ENCODE results near the gene DIP2C.
"Not testable (repeated sequence)": the region's sequence is repeated elsewhere in the genome, so short reads cannot be mapped to it uniquely, and the experiment has no call there.

The DIP2C gene, protein sequence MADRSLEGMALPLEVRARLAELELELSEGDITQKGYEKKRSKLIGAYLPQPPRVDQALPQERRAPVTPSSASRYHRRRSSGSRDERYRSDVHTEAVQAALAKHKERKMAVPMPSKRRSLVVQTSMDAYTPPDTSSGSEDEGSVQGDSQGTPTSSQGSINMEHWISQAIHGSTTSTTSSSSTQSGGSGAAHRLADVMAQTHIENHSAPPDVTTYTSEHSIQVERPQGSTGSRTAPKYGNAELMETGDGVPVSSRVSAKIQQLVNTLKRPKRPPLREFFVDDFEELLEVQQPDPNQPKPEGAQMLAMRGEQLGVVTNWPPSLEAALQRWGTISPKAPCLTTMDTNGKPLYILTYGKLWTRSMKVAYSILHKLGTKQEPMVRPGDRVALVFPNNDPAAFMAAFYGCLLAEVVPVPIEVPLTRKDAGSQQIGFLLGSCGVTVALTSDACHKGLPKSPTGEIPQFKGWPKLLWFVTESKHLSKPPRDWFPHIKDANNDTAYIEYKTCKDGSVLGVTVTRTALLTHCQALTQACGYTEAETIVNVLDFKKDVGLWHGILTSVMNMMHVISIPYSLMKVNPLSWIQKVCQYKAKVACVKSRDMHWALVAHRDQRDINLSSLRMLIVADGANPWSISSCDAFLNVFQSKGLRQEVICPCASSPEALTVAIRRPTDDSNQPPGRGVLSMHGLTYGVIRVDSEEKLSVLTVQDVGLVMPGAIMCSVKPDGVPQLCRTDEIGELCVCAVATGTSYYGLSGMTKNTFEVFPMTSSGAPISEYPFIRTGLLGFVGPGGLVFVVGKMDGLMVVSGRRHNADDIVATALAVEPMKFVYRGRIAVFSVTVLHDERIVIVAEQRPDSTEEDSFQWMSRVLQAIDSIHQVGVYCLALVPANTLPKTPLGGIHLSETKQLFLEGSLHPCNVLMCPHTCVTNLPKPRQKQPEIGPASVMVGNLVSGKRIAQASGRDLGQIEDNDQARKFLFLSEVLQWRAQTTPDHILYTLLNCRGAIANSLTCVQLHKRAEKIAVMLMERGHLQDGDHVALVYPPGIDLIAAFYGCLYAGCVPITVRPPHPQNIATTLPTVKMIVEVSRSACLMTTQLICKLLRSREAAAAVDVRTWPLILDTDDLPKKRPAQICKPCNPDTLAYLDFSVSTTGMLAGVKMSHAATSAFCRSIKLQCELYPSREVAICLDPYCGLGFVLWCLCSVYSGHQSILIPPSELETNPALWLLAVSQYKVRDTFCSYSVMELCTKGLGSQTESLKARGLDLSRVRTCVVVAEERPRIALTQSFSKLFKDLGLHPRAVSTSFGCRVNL (N-terminal part only)

DNA sequence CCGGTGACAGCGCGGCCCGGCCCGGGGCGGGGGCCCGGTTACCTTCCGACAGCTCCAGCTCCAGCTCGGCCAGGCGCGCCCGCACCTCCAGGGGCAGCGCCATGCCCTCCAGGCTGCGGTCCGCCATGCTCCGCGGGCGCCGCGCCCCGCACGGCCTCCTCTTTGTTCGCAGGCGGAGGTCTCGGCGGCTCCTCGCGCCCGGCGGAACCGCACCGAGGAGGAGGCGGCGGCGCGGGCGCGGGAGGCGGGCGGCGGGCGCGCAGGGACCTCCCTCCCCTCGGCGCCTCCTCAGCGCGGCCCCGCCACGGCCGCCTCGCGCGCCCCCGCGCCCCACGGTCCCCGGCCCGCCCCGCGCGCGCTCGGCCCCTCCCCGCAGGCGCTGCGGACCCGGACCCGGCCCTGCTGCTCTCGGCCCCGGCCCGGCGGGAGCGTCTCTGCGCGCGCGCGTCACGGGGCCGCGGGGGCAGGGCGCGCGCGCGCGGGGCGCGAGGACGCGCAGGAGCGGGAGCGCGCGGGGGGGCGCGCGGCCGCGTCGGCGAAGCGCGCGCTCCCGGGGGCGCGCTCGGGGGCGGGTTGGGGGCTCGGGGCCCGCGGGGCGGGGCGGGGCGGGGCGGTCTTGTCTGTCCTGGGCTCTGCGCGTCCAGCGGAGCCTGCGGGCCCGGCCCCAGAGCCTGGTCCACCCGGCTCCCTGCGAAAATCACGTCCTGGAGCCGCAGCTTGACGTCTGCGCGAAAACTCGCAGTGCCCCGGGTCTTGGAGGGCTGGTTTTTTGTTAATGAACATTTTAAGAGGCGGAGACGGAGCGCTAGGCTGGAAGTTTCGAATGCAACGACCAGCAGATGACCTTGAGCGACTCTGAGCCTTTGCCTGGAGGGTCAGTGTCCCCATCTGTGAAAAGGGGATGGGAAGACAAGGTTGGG lies at the start of gene DIP2C:
Gene DIP2C, minus strand, starts transcription at position 217 of the 920 bp plus-strand sequence. Its CDS starts 90 bp downstream, at position 127.
- DNase-seq: peak; percentile 72

DNA sequence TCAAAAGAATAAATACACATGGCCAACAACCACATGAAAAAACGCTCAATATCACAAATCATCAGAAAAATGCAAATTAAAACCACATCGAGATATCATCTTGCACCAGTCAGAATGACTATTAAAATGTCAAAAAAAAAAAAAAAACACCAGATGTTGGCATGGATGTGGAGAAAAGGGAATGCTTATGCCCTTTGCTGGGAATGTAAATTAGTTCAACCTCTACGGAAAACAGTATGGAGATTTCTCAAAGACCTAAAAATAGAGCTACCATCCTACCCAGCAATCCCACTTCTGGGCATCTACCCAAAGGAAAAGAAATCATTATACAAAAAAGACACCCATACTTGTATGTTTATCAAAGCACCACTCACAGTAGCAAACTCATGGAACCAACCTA lies 45.0 kb upstream of the DIP2C start:
- DNase-seq: no peak

DNA sequence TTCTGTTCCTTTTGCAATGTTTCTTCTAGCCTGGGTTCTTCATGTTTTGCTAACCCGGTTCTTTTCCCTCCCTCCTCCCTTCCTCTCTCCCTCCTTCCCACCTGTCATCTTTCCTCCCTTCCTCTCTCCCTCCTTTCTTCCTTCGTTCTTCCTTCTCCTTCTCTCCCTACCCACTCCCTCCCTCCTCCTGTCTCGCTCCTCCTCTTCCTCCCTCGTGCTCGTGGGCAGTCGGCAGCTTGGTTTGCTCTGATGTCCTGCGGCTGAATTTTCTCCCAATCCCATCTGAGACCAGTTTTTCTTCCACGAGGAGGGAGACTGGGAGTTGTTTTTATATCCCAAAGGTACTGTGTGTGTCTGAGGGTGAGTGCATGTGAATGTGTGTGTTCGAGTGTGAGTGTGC lies 43.6 kb upstream of the DIP2C start:
- no peak for DNase-seq

DNA sequence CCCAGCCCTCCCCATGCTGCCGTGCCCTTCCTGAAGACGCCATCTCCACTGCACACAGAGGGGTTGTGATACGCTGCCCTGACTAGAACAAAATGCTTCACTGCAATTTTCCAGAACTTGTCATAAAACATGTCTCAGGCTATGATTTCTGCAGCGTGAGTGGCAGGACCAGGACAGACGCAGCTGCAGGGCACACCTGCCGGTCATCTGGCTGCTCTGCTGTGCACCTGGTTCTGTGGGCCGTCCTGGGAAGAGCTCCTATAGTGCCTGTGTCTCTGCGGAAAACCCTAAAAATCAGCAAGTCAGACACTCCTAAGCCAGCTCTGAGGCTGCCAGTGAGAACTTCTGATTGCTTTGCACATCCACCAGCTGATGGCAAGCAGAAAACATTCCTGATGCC lies 39.7 kb upstream of the DIP2C start:
- no peak for DNase-seq

DNA sequence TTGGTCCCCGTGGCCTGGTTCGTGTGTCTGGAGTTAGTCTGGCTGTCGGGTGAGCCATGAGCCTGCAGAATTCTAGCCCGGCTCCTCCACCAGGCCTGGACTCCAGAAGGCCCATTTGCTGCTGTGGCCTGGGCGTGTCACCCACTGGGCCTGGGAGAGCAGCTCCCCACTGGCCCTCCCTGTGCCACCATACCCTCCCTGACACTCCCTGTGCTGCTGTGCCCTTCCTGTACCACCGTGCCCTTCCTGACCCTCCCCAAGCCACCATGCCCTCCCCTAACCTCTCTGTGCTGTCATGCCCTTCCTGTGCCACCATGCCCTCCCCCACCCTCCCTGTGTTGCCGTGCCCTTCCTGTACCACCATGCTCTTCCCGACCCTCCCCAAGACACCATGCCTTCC lies 39.1 kb upstream of the DIP2C start:
- no peak for DNase-seq

DNA sequence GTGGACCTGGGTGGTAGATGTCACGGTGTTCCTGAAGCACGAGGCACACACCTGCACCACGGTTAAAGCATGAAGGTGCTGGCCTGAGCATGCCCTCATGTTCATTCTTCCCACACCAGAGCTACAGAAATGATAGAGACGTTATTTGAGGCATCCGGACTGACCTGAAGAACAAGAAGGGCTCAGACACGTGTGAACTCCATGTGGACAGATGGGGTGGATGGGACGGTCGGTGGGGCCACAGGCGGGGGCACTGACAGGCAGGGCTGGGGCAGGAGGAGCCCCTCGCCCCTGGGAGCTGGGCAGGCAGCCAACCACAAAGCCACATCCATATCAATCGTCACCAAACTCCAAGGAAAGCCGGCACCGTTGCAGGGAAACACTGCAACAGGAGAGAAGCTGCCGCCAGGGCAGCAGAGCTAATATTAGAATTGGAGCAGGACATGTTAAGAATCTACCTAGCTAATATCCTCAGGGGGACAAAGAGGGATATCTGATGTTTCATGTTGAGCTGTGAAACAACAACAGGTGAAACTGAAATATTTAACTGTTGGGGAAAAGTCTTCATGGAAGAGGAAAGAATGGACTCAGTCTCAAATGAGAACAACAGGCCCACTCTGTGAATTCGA lies 37.8 kb upstream of the DIP2C start:
- DNase-seq: no peak

DNA sequence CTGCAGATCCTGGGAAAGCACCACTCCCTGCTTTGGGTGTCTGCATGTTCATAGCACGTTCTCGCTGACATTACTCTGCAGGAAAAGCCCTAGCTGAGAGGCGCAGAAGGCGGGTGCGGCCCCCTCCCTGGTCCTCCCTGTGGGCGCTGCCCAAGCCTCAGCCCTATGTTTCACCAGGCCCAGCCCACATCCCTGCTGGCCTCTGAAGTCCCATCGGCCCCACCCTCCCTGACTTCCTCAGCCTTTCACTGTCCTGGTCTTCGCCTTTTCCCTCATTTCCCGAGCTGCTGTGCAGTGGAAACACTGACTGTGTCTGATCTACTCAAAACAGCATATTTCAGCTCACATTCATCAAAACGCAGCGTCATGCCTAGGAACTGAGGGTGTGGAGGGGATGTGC lies 36.3 kb upstream of the DIP2C start:
- DNase-seq: no peak

DNA sequence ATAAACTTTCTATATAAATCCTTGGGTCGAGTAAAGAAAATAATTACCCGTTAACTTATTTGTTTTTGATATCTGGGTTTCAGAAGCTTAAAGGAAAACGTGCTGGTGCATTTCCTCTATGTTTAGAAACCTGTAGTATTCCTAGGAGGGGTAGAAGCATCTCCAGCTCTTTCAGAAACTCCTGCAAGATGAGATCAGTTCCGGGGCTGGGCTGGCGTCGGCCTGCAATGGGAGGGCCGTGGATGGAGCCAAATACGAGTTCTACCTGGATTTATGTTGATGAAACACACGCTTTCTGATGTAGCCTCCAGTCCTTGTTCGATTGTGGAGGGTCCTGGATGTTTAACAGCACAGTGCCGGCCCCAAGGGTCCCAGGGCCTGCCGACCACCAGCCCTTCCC lies 35.8 kb upstream of the DIP2C start:
- no peak for DNase-seq

DNA sequence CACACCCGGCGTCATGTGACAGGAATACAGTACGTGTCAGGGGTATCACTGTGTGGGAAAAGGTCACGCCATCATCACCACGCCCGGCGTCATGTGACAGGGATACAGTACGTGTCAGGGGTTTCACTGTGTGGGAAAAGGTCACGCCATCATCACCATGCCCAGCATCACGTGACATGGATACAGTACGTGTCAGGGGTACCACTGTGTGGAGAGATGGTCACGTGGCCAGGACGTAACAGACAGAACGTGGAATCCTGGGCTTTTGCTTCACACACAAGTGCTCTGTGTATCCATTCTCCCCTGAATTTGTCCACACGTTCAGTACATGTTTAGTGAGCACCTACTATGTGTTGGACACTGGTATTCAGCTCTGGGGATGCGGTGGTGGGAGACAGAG lies 34.5 kb upstream of the DIP2C start:
- no peak for DNase-seq

DNA sequence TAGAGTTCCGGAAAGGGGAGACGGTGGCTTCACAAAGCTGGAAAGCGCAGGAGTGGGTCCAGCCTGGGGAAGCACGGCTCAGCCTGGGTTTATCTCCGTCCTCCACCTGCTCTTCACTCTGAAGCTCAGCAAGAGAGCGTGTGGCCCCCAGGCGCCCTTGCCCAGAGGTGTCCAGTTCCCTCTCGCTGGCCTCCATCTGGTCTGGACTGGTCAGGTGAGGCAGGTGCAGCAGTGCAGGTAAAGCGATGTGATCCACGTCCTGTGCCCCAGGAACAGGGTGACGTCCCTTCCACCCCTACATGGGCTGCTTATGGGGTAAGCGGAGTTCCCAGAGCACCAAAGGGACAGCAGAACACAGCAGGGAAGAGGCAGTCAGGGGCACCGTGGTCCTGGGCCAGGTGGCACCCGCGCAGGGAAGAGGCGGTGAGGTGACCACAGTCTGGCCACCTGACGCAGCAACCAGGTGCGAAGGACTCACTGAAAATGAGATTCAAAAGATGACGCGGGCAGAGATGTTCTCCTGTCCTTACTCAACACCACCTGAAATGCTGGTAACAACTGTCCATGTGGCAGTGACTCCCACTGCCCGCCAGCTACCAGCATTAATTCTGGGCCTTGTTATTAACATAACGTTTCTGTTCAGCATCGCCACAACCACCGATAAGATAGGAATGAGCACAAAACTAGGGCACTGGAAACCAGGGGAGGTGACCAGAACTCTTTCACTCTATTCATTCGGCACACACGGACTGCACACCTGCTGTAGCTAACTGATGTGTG lies 33.0 kb upstream of the DIP2C start:
- no peak for DNase-seq

DNA sequence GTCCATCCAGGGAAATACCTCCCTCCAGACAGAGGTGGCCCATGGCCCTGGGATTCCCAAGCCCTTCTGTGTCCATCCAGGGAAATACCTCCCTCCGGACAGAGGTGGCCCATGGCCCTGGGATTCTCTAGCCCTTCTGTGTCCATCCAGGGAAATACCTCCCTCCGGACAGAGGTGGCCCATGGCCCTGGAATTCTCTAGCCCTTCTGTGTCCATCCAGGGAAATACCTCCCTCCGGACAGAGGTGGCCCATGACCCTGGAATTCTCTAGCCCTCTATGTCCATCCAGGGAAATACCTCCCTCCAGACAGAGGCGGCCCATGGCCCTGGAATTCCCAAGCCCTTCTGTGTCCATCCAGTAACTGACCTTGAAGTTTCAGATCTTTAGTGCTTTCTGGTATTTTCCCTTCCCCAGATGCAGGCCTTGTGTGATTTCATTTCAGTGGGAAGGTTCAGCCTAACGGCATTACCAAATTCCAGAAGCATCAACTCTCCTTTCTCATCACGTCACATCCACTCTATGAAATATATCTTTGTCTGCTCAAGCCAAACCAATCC lies 28.8 kb upstream of the DIP2C start:
- DNase-seq: no peak

DNA sequence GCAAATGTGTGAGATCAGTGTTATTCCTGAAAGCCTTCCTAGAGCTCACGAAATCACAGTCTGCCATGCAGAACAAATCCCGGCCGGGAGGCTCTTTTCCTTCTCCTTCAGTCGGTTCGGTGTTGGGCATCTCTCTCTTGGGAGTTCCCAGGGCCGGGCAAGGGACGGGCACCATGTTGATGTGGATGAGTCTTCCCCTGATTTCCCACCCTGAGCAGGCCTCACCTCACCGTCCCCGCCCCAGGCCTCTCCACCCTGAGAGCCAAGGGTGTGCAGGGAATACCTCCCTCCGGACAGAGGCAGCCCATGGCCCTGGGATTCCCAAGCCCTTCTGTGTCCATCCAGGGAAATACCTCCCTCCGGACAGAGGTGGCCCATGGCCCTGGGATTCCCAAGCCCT lies 28.0 kb upstream of the DIP2C start:
- no peak for DNase-seq

DNA sequence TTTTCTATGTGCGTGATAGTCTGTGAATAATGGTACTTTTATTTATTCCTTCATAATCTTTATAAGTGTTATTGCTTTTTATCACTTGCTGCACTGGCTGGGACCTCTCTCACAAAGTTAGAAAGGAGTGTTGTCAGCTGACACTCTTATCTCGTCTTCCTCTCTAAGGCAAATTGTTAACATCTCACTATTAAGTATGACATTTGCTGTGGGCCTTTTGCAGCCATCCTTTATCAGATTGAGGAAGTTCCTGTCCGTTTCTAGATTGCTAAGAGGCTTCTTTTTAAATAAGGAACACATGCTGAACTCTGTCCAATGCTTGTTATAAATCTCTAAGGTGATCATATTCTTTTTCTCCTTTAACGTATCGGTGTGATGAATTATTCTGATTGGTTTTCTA lies 27.4 kb upstream of the DIP2C start:
- no peak for DNase-seq

DNA sequence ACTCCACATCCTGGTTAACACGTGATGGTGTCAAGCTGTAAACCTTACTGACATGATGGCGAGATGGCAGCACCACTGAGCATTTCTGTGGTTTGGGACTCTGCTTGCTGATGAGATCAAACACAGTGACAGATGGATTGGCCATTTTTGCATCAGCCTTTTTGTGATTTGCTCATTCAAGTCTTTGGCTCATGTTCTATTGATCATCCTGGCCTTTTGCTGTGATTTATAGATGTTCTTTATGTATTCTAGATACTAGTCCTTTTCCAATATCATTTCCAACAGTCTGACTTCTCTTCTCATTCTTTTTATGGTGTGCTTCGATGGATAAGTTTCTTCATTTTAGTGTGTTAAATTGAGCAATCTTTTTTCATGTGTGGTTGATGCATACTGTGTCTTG lies 24.7 kb upstream of the DIP2C start:
- DNase-seq: no peak

DNA sequence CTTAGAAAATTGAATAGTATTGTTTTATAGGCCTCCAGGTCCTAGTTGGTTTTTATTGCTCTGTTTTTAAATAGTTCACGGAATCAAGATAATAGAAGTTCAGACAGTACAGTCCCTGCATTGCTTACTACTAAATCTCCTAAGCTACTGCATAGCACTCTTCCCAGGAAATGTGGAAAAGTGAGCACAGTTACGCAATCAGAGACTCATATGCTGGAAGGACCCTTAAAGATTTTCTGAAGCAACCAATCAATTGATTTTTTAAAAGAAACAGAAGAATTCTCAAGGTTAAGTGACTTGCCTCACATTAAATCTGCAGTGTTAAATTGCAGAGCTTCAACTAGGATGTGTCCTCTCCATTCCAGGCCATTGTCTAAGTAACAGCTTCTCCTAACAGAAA lies 23.1 kb upstream of the DIP2C start:
- DNase-seq: no peak

DNA sequence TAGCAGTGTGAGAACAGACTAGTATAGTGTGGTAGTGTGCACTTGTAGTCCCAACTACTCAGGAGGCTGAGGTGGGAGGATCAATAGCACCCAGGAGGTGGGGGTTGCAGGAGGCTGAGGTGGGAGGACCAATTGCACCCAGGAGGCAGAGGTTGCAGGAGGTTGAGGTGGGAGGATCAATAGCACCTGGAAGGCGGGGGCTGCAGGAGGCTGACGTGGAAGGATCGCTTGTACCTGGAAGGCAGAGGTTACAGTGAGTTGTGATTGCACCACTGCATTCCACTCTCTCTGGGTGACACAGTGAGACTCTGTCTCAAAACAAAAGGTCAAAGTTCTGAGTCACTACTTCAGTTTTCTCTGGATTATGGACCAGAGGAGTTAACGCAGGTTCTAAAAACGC lies 22.6 kb upstream of the DIP2C start:
- no peak for DNase-seq

DNA sequence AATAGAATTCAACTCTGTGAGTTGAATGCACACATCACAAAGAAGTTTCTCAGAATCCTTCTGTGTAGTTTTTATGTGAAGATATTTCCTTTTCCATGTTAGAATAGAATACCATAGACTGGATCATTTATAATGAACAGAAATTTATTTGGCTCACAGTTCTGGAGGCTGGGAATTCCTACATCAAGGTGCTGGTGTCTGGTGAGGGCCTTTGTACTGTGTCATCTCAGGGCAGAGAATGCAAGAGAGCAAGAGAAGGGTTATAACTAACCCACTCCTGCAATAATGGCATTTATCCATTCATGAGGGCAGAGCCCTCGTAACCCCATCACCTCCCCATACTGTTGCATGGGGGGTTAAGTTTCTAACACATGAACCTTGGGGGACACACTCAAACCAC lies 18.4 kb upstream of the DIP2C start:
- DNase-seq: no peak

DNA sequence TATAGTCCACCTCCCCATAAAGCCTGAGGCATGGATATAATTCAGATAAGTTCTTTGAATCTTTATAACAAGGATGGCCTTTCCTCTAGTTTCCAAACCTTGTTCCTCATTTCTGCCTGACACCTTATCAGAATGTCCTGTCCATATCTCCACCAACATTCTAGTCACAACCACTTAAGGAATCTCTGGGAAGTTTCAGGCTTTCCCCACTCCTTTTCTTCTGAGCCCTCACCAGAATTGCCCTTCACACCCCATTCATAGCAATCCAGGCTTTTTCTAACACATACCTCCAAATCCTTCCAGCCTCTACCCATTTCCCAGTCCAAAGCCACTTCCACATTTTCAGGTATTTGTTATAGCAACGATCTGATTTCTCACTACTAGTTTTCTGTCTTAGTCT lies 18.0 kb upstream of the DIP2C start:
- DNase-seq: no peak

DNA sequence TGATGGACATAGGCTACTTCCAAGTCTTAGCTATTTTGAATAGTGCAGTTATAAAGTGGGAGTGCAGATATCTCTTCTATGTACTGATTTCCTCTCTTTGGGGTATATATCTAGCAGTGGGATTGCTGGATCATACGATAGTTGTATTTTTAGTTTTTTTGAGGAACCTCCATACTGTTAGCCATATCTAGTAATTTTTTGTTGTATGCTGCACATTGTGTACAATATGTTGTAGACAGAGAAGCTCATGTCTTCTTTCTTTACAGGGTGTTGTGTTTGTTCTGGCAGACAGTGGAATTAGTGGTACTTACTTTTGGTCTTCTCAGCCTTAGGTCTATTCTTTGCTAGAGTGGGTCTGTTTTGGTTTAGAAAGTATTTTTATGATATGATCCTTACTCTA lies 13.7 kb upstream of the DIP2C start:
- DNase-seq: no peak

DNA sequence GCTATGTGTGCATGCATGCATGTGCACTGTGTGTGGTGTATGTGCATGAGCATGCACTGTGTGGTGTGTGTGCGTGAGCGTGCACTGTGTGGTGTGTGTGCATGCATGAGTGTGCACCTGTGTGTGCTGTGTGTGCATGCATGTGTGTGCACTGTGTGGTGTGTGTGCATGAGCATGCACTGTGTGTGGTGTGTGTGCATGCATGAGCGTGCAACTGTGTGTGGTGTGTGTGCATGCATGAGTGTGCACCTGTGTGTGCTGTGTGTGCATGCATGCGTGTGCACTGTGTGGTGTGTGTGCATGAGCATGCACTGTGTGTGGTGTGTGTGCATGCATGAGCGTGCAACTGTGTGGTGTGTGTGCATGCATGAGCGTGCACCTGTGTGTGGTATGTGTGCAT lies 10.7 kb upstream of the DIP2C start:
- DNase-seq: not testable (repeated sequence)

Data from HCEC 1CT (cell line).